ENCODE results near the gene RDH12.

Gene RDH12

DNA sequence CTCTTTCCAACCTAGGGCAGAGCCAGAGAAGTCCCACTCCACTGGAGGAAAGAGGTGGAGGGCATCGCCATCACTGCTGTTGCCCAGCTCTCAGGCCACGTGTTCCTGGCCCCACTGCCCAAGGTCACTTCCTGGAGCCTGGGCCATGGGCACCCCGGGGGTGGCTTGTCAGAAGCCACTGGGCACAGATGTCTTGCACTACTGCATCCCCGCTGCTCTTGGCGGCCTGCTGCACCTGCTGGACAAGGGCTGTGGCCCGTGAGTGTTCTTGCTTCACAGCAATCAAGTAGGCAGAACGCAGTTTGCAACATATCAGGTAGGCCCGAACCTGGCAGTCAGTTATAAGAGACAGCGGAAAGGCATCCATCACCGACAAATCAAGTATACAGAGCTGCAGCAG lies 46.6 kb downstream of the RDH12 start:
- no peak for DNase-seq (ENCODE audit: low read depth)

DNA sequence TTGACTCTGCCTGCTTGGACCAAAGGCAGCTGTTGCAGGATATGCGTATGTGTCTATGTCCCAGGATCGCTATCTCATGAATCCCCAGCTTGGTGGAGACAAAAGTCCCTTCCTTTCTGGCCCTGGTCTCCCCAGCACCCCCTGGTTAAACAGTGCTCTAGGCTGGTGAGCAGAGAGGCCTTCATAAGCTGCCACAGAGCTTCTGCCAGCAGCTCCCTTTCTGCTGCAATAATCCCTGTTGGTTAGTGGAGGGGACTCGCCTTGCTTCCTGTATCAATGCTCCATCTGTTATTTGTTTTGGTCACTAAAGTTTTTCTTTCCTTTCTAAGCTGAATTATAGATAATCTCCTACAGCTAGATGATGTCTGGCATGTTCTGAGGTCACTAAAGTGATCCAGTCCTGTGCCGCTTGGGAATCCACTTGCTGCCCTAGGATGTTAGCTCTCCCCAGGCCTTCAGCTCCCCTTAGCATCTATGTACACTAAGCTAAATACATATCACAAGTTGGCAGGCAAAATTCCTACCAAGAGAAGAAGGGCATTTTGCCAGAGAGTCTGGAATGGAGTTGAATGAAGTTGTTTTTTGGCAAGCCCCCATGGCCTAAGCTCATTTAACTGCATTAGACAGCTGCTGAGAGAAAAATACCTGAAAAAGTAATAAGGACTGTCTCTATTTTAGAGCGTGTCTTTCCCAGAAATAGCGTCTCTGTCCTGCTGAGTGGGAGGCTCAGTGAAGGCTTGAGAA lies 47.8 kb downstream of the RDH12 start:
- no peak for DNase-seq (ENCODE audit: low read depth)

DNA sequence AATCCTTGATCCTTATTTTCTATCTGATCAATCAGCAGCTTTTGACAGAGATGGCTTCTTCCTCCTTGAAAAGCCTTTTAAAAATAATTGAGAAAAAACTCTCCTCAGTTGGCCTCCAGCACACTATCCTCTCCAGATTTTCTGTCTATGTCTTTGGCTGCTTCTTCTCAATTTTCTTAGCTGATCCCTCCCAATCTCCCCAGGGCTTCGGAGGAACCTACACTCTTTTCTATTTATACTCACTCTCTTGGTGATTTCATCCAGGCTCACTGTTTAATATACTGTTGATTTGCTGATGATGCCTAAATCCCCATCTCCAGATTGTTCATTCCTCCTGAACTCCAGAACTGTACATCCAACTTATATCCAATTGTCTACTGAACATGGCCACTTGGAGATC lies 54.8 kb downstream of the RDH12 start:
- DNase-seq (ENCODE audit: low read depth), result no peak

DNA sequence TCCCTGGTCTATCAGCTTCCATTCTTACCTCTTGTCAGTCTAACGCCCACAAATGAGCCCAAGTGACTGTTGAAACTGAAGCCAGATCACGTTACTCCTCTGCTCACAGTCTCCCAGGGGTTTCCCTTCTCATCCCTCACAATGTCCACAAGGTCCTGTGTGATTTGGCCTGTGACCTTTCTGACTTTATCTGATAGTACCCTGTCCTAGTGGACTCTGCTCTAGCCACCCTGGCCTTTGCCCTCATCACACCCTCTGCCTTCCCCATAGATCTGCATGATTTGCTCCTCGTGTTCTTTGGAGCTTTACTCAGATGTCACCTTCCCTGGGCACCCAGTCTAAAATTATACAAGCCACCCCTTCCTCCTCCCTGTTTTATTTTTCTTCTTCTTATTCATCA lies 55.5 kb downstream of the RDH12 start:
- DNase-seq (ENCODE audit: low read depth), result no peak

DNA sequence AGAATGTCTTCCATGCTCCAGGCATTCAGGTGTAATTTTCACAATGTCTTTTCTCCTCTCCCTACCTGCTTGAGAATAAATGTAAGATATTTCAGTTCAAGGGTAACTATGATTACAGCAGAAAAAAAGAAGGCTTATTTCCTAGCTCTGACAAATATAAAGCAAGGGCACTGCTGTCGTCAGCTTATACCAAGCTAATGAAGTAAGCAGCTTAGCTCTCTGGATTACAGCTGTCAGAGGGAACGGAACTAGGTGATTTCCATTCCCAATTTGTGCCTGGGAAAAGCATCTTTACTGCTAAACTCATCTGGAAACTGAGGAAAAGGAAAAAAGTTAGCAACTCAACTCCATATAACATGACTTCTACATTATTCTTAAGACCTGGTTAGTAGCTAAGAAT lies 58.2 kb downstream of the RDH12 start:
- no peak for DNase-seq (ENCODE audit: low read depth)

DNA sequence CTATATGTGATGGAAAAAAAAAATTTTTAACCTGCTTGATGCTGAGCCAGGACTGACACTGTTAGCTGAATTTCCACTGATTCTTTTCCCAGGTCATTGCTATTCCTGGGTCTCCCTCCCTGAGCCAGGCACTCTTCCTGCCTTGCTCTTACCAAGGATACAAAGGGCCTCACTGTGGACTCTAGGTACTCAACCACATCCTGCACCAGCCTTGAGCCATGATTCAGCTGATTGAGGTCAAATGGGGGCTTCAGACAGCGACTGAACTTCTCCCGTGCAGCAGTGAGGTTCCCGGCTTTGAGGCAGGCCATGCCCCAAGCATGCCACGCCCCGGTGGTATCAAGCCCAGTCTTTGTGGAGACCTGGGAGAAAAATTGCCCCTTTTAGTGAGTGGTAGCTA lies 60.4 kb downstream of the RDH12 start:
- no peak for DNase-seq (ENCODE audit: low read depth)

DNA sequence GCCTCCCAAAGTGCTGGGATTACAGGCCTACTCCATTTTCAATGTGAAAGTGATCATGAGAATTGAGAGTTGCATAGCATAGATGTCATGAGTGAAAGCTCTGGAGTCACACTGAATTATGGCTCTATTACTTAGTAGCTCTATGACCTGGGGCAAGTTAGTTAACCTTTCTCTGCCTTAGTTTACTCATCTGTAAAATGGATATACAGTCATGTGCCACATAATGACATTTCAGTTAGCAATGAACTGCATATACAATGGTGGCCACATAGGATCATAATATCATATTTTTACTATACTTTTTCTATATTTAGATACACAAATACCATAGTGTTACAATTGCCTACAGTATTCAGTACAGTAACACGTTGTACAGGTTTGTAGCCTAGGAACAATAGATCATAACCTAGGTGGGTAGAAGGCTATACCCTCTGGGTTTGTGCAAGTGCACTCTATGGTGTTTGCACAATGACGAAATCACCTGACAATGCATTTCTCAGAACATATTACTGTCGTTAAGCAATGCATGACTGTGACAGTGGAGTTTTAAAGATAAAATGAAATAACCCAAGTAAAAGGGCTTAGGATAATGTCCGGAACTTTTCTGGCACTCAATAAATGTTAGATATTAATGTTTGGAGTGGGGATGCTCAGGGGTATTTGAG lies 61.6 kb downstream of the RDH12 start:
- DNase-seq (ENCODE audit: low read depth), result no peak

DNA sequence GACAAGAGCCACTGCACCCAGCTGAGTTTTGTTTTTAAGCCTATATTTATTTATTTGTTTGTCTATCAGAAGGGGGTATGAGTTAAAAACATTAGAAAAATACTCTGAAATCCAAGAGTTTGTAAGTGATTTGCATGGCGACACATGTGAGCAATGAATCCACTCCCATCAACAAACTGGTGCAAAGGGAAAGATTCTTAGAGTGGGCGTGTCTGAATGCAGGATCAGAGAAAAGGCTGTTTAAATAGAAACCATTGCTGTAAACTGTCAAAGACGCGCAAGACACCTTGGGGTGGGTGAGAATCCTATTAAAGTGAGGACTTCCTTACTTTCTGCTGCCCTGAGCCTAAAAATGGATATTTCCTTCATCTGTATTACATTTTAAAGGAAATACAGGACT lies 62.8 kb downstream of the RDH12 start:
- DNase-seq (ENCODE audit: low read depth), result no peak

DNA sequence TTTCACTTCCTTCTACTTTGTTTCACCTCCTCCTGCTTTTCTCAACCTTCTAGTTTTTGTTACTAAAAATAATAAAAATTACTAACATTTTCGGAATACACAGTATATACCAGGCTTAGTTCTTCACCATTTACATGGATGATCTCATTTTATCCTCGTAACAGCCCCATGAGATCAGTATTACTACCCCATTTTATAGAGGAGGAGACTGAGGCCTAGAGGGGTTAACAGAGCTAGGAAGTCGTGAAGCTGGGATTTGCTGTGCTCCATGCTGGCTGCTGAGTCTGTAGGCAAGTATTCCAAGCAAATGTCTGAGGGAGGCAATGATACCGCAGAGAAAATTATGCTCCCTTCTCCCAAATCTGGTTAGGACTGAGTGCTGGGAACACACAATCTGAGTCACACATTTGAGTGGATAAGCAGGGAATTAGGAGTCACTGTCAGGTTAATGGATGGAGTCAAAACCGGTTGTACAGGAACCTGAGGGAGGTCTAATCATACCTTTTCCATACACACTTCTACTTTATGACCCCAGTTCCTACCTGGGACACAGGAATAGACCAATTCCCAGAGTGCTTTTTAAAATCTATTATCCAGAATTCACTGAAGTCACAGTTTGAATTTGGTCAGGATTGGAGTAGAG lies 63.6 kb downstream of the RDH12 start:
- no peak for DNase-seq (ENCODE audit: low read depth)

DNA sequence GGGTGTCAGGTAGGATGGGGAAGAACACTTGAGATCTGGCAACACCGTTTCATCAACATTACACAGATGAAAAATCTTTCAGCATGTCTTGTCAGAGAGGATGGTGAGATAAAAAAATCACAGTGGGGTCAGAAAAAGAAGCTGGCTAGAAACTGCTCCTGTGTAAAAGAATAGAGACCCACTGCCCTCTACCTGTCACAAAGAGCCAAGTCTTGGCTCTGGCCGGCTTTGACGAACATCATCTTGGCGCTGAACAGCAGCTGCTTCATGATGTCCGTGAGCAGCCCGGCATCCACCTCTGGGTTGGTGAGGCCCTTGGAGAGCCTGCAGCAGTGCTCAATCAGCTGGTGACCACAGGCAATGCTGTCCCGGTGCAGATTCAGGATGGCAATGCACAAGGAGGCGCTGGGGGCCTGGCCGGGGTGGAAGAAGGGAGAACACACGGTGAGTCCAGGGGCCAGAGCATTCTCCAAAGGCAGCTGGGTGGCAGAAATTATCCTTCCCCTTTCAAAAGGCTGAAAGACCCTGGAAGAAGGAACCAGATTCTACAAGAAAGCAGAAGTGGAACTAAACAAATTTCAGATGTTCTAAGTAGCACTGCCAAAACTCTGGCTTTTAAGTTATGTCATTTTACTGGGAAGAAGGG lies 64.5 kb downstream of the RDH12 start:
- no peak for DNase-seq (ENCODE audit: low read depth)

DNA sequence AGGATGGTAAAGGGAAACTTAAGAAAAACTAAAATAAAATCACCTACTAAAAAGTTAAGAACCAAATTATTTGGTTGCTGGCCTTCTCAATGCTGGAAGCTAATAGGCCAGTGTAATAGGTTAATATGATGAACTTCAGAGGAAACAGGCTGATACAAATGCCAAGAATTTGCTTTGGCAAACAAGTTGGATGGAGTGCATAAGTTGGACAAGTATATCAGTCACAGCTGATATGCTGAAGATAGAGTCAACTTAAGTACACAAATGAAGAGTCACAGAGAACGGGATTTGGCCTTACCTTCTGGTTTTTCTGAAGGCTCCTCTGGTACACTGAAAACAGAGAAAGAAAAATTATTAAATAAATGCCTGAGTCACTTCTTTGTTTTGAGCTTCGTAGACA lies 66.5 kb downstream of the RDH12 start:
- DNase-seq (ENCODE audit: low read depth), result no peak

DNA sequence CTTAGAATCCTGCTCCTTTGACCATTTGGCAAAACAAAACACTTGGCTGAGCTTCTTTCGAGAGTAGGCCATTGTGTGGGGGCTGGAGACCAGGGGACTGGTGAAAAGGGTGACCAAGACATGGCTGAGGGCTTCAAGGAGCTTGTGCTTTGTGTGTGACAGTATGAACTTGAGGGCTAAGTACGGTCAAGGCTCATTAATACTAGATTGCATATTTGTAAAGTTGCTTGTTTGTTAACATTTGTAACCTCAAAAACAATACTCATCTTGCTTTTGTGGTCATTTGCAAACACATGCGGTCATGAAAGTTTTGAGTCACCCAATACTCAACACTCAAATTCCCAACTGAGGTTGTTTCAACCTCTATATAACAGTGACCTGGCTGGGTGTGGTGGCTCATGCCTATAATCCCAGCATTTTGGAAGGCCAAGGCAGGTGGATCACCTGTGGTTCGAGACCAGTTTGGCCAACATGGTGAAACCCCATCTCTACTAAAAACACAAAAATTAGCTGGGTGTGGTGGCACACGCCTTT lies 72.2 kb downstream of the RDH12 start:
- DNase-seq (ENCODE audit: low read depth), result no peak

DNA sequence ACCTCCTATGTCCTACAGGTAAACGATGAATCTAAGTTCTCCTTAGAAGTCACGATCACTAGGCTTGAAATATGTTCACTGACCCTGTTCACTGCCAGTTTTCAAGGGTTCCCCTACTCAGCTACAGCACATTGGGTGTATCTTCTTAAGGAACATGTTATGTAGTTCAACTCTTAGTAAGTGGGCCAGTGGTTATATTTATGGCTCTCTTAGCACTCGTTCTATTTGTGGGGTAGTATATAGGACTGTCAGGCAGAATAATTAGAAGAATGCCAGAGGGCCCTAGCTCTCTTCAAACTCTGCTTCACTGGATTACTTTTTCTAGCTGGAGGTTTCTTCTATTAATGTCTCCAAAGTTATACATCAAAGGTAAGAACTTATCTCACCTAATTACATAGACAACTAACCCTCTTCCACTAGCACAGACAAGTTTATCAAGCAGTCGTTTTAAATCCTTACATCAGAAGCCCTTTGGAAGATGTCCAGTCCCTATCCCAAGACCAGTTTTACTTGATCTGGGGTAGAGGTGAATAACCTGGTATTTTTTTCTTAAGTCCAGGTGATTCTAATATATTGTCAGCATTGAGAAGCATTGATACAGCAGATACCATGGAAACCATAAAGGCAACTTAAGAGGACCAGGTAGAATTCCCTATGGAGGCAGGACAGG lies 75.1 kb downstream of the RDH12 start:
- no peak for DNase-seq (ENCODE audit: low read depth)

DNA sequence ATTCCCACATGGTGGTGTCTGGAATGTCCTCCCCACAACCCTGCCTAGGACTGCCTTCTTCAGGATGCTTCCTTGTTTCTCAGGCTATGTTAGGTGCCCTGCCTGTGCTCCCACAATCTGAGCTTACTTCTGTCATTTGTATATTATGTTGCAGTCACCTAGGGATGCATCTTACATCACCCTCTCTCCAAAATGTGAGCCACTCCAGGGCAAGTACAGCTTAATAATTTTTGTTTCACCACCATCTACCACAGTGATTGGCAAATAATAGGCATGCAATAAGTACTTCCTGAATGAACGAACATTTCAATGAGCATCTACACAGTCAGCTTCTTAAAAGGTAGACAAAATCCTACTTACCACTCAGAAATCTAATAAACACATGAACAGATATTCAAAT lies 77.1 kb downstream of the RDH12 start:
- no peak for DNase-seq (ENCODE audit: low read depth)

DNA sequence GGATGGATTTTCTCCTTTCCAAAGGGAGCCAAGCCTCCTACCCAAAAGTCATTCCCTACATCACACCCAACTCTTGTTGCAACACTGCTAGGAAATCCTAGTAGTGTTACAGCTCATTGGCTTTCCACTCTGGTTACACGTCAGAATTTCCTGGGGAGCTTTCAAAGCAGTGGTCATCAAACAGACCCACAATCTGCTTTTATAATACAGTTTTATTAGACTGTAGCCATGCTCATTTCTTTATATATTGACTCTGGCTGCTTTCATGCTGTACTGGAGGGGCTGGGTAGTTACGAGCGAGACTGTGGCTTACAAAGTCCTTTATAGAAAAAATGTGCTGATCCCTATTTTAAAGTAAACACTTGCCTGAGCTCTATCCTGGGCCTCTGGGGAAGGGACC lies 80.4 kb downstream of the RDH12 start:
- no peak for DNase-seq (ENCODE audit: low read depth)

Measured in T follicular helper cell (primary cell).